Inferior parietal cortex (tissue), 1 donor: Measurements from ENCODE around the gene TRIM54.
"Not testable (repeated sequence)": the region's sequence is repeated elsewhere in the genome, so short reads cannot be mapped to it uniquely, and the experiment has no call there.

Source experiments
- DNase-seq: peaks from one replicate; pipeline ENCODE4 v3.0.0-alpha.2; 2016; ENCODE audit errors: extremely low spot score

Gene TRIM54

DNA sequence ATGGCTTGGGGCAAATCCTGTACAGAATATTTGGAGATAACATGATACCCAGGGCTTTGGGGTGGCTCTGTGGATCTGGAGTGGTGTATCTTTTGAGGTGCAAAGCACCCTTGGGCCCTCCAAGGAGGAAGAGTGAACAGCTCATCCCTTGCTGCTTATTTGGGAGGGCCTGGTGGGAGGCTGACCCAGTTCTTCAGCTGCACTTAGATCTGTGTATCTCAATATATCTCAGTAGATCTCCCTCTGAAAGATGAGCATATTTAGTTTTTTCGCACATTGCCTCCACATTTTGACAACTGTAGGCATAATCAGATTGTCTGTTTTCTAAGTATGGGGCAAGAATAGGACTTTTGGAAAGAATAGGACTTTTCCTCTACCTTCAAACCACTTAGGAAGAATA lies 2.8 kb downstream of the TRIM54 start:
- DNase-seq = no peak

DNA sequence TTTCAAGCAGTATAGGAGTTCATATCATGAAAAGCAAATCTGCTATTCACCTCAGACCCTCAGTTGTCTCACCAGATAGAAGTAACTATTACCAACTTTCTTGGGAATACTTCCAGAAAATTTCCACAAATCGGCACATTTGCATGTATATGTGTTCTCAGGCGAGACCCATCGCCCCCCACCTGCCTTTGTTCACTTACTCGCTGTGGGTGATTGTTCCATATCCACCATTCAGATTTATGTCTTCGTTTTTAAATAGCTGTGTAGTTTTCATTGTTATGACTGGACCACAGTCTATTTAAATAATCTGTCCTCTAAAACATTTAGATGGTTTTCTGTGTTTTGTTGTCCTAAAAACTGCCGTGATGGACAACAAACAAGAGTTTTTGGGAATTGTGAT lies 3.3 kb downstream of the TRIM54 start:
- no peak for DNase-seq

- no peak for DNase-seq
These were observed 6.4 kb downstream of the TRIM54 start for GRCh38 chr2:27288610-27289009.

DNA sequence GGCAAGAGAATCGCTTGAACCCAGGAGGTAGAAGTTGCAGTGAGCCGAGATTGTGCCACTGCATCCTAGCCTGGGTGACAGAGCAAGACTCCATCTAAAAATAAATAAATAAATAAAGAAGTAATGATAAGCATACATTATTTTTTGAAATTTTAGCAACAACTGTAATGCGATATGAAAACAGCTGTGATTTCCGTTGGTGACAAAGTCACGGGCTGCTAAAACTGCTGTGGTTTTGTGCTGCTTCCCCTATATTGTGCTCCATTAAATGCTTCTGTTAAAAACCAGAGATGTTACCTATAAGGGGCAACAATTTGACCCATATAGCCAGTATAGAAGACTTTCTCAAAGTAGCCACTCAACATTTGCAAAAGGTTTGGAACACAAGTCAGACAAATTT lies 8.3 kb downstream of the TRIM54 start:
- DNase-seq = no peak

DNA sequence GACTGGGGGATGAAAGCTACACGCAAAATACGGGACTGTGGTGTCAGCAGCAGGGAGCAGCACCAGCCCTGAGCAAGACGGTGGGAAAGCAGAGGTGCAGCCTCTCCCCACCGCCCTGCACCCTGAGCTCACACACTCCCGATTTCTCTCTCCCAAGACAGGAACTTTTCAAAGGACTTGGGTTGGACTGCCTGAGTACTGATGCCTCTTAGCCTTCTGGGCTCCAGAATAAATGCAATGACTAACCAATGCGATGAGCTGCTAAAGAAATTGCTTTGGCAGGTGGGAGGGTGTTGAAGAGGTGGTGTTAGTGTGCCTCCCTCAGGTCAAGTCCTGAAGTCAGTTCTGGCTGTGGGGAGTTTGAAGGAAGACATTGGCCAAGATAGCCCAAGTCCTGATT lies 9.6 kb downstream of the TRIM54 start:
- DNase-seq = no peak

- no peak for DNase-seq
These were observed 12.7 kb downstream of the TRIM54 start for GRCh38 chr2:27294928-27295327.

- DNase-seq = no peak
These were observed 14.3 kb downstream of the TRIM54 start for GRCh38 chr2:27296481-27296880.

DNA sequence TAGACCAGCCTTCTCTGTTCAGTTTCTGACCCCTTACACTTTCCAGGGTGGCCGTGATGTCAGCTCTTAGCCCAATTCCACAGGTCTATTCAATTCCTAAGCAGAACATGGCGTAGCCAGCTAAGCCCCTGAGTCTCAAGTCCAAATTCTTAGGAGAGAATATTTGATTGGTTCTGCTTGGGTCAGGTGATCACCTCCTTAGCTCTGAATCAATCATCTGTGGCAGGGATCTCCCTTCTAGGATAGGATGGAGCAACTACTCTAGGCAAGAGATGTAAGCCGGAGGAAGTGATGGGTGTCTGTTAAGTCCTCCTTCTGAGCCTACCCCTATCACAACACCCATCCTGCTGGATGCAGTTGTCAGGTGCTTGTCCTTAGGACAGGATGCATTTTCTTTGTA lies 15.0 kb downstream of the TRIM54 start:
- no peak for DNase-seq

- DNase-seq = no peak
These were observed 16.3 kb downstream of the TRIM54 start for GRCh38 chr2:27298391-27299080.

GRCh38 chr2:27300606-27301005 lies 18.4 kb downstream of the TRIM54 start:
- not testable (repeated sequence) for DNase-seq

DNA sequence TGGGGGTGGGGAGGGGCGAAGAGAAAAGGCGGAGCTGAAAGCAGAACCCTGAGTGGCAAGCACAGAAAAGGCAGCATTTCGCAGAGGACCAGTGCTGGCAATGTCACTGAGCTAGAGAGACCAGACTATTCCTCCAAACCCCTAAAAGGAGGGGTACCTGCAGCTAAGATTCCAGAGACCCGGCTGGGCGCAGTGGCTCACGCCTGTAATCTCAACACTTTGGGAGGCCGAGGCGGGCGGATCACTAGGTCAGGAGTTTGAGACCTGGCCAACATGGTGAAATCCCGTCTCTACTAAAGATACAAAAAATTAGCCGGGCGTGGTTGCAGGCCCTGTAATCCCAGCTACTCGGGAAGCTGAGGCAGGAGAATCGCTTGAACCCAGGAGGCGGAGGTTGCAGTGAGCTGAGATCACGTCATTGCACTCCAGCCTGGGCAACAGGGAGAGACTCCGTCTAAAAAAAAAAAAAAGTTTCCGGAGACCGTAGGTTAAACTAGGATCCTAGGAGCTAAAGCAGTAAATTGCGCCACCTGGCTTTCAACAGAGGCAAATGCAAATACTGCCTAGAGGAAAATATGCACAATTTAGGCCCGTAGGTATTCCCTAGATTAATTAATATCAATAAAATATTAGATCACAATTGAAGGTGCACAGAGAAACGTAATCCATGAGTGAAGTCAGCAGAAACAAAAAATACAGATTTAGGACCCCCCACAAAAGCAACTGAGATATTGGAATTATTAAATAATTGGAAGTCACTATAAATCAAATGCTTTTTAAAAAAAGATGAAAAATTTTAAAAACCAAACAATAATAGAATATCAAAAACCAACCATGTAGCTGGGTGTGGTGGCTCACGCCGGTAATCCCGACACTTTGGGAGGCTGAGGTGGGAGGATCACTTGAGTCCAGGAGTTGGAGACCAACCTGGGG lies 21.1 kb downstream of the TRIM54 start:
- DNase-seq = peak; percentile 71

DNA sequence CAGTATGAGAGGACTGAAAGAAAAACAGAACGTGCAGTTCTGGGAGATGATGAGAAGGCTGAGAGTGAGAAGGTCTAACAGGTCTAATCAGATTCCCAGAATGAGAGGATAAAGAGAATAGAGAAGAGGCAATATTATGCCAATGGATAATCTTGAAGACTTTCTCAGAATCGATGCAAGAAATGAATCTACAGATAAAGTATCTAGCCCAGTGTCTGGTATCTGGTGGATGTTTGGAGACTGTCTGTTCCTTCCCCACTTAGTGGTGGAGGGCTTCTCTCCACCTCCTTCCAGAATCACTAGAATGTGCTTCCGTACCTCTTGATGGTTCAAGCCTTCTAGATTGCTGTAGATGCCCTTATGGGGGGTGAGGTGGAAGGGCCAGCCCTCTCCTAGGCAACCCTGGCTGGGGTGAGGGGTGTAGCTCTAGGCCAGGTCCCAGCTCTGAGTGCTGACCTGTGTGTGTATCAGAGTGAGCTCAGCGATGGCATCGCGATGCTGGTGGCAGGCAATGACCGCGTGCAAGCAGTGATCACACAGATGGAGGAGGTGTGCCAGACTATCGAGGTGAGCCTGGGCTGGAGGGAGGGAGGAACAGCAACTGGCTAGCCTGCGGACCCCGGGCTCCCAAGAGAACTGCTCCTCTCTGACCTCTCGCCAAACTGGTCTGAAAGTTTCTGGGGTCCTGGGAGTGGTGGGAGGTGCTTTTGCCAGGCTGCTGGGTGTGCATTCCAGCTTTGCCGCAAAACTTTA lies 22.4 kb downstream of the TRIM54 start:
- DNase-seq = no peak

DNA sequence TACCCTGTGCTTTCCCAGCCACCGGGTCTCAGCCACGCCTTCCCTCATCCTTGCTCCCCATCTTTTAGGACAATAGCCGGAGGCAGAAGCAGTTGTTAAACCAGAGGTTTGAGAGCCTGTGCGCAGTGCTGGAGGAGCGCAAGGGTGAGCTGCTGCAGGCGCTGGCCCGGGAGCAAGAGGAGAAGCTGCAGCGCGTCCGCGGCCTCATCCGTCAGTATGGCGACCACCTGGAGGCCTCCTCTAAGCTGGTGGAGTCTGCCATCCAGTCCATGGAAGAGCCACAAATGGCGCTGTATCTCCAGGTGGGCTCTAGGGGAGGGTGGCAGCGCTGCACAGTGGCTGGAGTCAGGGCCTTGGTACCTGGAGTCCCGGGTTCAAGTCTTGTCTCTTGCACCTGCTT lies 23.3 kb downstream of the TRIM54 start:
- DNase-seq = no peak

- DNase-seq = no peak
These were observed 23.9 kb downstream of the TRIM54 start for GRCh38 chr2:27306136-27306535.

DNA sequence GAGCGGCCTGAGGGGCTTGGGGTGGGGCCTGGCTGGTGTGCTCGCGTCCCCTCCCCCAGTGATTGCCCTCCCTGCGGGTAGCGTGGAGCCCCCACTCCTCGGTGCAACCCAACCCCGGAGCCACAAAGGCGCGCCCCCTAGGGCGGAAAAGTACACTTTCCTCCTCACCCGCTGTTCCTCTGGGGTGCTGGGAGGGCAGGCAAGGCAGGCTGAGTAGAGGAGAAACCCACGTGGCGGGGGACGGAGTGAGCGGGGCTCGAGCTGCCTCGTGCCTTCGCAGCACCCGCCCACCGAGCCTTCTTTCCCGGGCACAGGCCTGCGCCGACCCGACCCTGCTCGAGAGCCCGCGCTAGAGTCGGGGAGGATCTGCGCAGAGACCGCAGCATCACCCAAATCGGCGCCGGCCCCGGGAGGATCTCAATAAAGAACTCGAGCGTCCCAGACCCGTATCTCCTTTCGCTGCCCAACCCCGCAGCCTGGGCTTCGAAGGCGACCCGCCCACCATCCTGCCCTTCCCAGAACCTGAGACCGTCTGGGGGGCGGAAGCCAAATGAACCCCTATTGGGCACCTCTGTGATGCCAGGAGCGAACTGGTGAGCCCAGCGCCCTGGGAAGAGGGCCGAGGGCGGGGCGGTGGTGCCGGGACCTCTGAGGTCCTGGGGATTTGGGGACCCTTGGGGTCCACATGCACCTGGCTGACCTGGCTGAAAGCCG lies 24.5 kb downstream of the TRIM54 start:
- no peak for DNase-seq

DNA sequence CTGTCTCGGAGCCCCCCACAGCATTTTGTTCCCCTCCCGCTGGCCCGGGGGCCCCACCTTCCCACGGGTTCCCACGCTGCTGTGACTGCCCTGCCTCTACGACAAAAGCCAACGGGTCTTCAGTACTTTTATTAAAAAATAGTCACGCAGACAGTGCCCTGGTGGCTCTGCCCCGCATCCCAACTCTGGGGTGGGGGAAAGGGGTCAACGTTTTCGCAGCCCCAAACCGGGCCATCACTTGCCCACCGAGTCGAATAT lies 25.0 kb downstream of the TRIM54 start:
- no peak for DNase-seq

DNA sequence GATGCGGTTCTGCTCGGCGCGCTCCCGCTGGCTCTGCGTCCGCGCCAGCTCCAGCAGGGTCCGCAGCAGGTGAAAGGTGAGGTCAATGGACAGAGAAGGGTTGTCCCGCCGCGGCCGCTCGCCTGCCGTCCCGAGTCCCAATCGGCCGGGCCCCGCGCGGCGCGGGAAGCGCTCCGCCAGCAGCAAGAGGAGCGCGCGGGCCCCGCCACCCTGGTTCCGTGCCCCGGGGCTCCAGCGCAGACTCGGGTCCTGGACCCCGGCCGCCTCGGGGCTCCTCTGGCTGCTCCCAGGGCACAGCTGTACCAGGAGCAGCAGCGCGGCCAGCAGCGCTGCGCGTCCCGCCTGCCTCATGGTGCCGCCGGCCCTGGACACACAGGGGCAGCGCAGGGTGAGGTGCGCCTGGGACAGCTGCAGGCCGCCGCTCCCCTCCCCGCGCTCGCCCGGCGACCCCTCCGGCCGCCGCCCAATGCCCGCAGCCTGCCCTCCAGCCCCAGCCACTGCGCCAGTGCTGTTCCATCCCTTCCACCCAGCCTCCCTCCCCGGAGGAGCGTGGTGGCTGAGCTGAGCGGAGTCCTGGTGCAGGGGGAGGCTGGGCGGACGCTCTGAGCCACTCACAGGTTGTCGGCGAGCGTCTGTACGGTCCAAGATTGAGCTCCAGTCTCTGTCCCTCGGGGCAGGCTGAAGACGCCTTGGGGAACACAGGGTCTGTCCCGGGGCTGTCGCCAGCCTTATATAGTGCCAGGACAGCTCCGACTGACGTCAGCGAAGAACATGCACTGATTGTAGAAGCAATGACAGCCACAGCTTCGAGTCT lies 25.5 kb downstream of the TRIM54 start:
- DNase-seq = no peak

GRCh38 chr2:27308359-27308881 lies 26.2 kb downstream of the TRIM54 start, which contains the start of gene UCN:
TSS of gene UCN (minus strand) at chr2:27308445. CDS start at chr2:27307895, 550 bp downstream.
- DNase-seq = no peak

- no peak for DNase-seq
These were observed 27.4 kb downstream of the TRIM54 start for GRCh38 chr2:27309651-27310050.

GRCh38 chr2:27312152-27312551 lies 29.9 kb downstream of the TRIM54 start:
- no peak for DNase-seq
